HG03045 (cell line): ENCODE measurements around the gene ZNF202.
"Not testable (repeated sequence)": the region's sequence is repeated elsewhere in the genome, so short reads cannot be mapped to it uniquely, and the experiment has no call there.

Experiments used
- ATAC-seq: cut with Tn5 transposase; IDR thresholded peaks from one replicate; pipeline ENCODE4 v1.9.1; 2021; ENCODE audit warnings: mild to moderate bottlenecking, moderate library complexity; ENCODE audit not compliant: unreplicated experiment

The ZNF202 gene

GRCh38 chr11:123742031-123742723 is 717 bp upstream of the ZNF202 start:
- ATAC-seq = no peak

- ATAC-seq = peak; percentile 4
Observed at GRCh38 chr11:123740787-123741158, 687 bp downstream of the ZNF202 start.

GRCh38 chr11:123738374-123738773 is 3.1 kb downstream of the ZNF202 start:
- no peak for ATAC-seq

GRCh38 chr11:123736769-123737168 is 4.7 kb downstream of the ZNF202 start:
- no peak for ATAC-seq

GRCh38 chr11:123729602-123730001 is 11.9 kb downstream of the ZNF202 start:
- ATAC-seq = no peak

GRCh38 chr11:123725995-123726655 is 15.3 kb downstream of the ZNF202 start:
- ATAC-seq = no peak

- ATAC-seq = no peak
Observed at GRCh38 chr11:123719452-123719851, 22.0 kb downstream of the ZNF202 start.

GRCh38 chr11:123718469-123718868 is 23.0 kb downstream of the ZNF202 start:
- ATAC-seq = no peak

GRCh38 chr11:123718063-123718462 is 23.4 kb downstream of the ZNF202 start:
- ATAC-seq = no peak

GRCh38 chr11:123712627-123713026 is 28.8 kb downstream of the ZNF202 start:
- not testable (repeated sequence) for ATAC-seq

- no peak for ATAC-seq
Observed at GRCh38 chr11:123707606-123708205, 33.8 kb downstream of the ZNF202 start.

- no peak for ATAC-seq
Observed at GRCh38 chr11:123707206-123707605, 34.3 kb downstream of the ZNF202 start.

- no peak for ATAC-seq
Observed at GRCh38 chr11:123704341-123704740, 37.1 kb downstream of the ZNF202 start.

GRCh38 chr11:123702696-123703095 is 38.8 kb downstream of the ZNF202 start:
- ATAC-seq = no peak

- ATAC-seq = no peak
Observed at GRCh38 chr11:123702139-123702538, 39.3 kb downstream of the ZNF202 start.

GRCh38 chr11:123700772-123701171 is 40.7 kb downstream of the ZNF202 start:
- no peak for ATAC-seq

- no peak for ATAC-seq
Observed at GRCh38 chr11:123698546-123699127, 42.8 kb downstream of the ZNF202 start.

- no peak for ATAC-seq
Observed at GRCh38 chr11:123696183-123696582, 45.3 kb downstream of the ZNF202 start.

- no peak for ATAC-seq
Observed at GRCh38 chr11:123695231-123695630, 46.2 kb downstream of the ZNF202 start.

- ATAC-seq = no peak
Observed at GRCh38 chr11:123694551-123694950, 46.9 kb downstream of the ZNF202 start.

GRCh38 chr11:123692961-123693360 is 48.5 kb downstream of the ZNF202 start:
- no peak for ATAC-seq

- no peak for ATAC-seq
Observed at GRCh38 chr11:123690485-123690884, 51.0 kb downstream of the ZNF202 start.
